Right ventricle myocardium inferior (tissue), 1 donor: ENCODE data around the gene CEP68. TPM values are rescaled to one million over a fixed set of nuclear protein-coding genes. Genes with fewer than 3 reads are reported as not detected.

Source experiments
- total RNA-seq: library from RNA; stranded (reverse); fragmentation: NEBNext Ultra II Directional; extraction: Animal tissue kit (Norgen Biotek cat#: 25700); gene quantifications from one replicate; pipeline ENCODE4 v1.2.1, GENCODE V29; 2021
- donor health status: DM: no; HTN: yes; CAD: no; lungs with severe emphysema.

The CEP68 gene
- total RNA-seq, 1 donor from 2014 or later: 19.7 TPM

Other genes starting within 250 kb of the CEP68 start
- gene SLC1A4, start 67.0 kb upstream of the CEP68 start, total RNA-seq: 6.5 TPM
- 119 TPM for gene RAB1A, start 73.7 kb downstream of the CEP68 start, total RNA-seq
- gene ACTR2, start 171.4 kb downstream of the CEP68 start, total RNA-seq: 108 TPM